HL-60 (cell line): Measurements from ENCODE around the gene RASSF7.

Experiments
- DNase-seq, 2 experiments: peaks; one replicate each; pipeline ENCODE4 v3.0.0-alpha.2; 2010 to 2020; ENCODE audit warnings: low read depth in 1 of 2, low spot score in 1 of 2
- H3K27ac ChIP-seq: fragments of 250-450 bp; sonication (Bioruptor Pico); replicated peaks from 2 replicates; pipeline ENCODE4 v1.5.1; 2020; ENCODE audit warnings: mild to moderate bottlenecking, moderate library complexity
- H3K27me3 ChIP-seq: fragments of 250-450 bp; sonication (Bioruptor Pico); 2 replicates; pipeline ENCODE4 v1.5.1; 2021; ENCODE audit warnings: mild to moderate bottlenecking, moderate library complexity; ENCODE audit not compliant: insufficient read depth, poor library complexity, severe bottlenecking
- H3K4me3 ChIP-seq: replicated peaks from 2 replicates; pipeline ENCODE4 v1.5.1; 2011; ENCODE audit warnings: mild to moderate bottlenecking, control low read depth, low read length; ENCODE audit not compliant: insufficient read depth
- CTCF ChIP-seq: IDR thresholded peaks from one replicate; pipeline ENCODE4 v1.5.1; 2011; ENCODE audit warnings: low read length, control low read depth, inconsistent platforms; ENCODE audit not compliant: insufficient read depth
- GABPA ChIP-seq: IDR thresholded peaks from 2 replicates; pipeline ENCODE4 v1.6.1; 2012; ENCODE audit warnings: low read depth
- POLR2AphosphoS5 ChIP-seq: IDR thresholded peaks from 2 replicates; pipeline ENCODE4 v1.6.1; 2012; ENCODE audit warnings: low read depth
- REST ChIP-seq: IDR thresholded peaks from 2 replicates; pipeline ENCODE4 v1.6.1; 2012; ENCODE audit warnings: low read depth; ENCODE audit not compliant: insufficient replicate concordance
- SPI1 ChIP-seq: IDR thresholded peaks from 2 replicates; pipeline ENCODE4 v1.6.1; 2012; ENCODE audit warnings: low read depth, mild to moderate bottlenecking, borderline replicate concordance

Gene RASSF7

GRCh38 chr11:593347-593746 lies 32.6 kb downstream of the RASSF7 start:
- TF ChIP-seq CTCF (no peak), POLR2AphosphoS5 (no peak), GABPA (no peak), SPI1 (no peak), REST (no peak)
- Histone ChIP-seq H3K27ac (no peak overlapping the region), H3K27me3 (no peaks in the 10 kb centered on the region), H3K4me3 (no peak overlapping the region)
- DNase-seq, result no peak

- no peaks in the 10 kb centered on the region for H3K27me3 ChIP-seq
- TF ChIP-seq POLR2AphosphoS5 (0 out of 2 replicates have a peak, but pooled peaks have one; percentile 24), CTCF (no peak)
- H3K4me3 ChIP-seq, result no peak overlapping the region
- no peak overlapping the region for H3K27ac ChIP-seq
- DNase-seq, result no peak
These were observed 34.6 kb downstream of the RASSF7 start for GRCh38 chr11:595400-595799.

- Histone ChIP-seq H3K27me3 (no peaks in the 10 kb centered on the region), H3K4me3 (no peak overlapping the region), H3K27ac (0 out of 2 replicates have a peak overlapping the region, but pooled peaks have one; percentile 23)
- TF ChIP-seq POLR2AphosphoS5 (peak; percentile 47; the same call in 1 of the 2 replicates), GABPA (no peak)
- peak in 1 of 2 experiments; percentile 48 for DNase-seq
These were observed 35.6 kb downstream of the RASSF7 start for GRCh38 chr11:596374-596773.

- no peak for TF ChIP-seq POLR2AphosphoS5
- no peak for TF ChIP-seq CTCF
- TF ChIP-seq GABPA, result no peak
- no peak for TF ChIP-seq REST
- TF ChIP-seq SPI1, result no peak
- no peak for DNase-seq
- Histone ChIP-seq H3K27ac (no peak overlapping the region), H3K4me3 (no peak overlapping the region), H3K27me3 (no peaks in the 10 kb centered on the region)
These were observed 36.5 kb downstream of the RASSF7 start for GRCh38 chr11:597166-597725.
